Fibroblast of pulmonary artery (primary cell): ENCODE measurements around the gene AXIN1.

Source experiments
- DNase-seq: peaks from one replicate; pipeline ENCODE4 v3.0.0-alpha.2; 2010; ENCODE audit warnings: low read depth
- H3K4me3 ChIP-seq: replicated peaks from 2 replicates; pipeline ENCODE4 v1.5.1; 2011; ENCODE audit warnings: low read depth, mild to moderate bottlenecking, control low read depth, low read length, moderate library complexity
- CTCF ChIP-seq: IDR thresholded peaks from 2 replicates; pipeline ENCODE4 v1.5.1; 2011; ENCODE audit warnings: mild to moderate bottlenecking, control low read depth, low read length, inconsistent platforms; ENCODE audit errors: missing control alignments

The AXIN1 gene

DNA sequence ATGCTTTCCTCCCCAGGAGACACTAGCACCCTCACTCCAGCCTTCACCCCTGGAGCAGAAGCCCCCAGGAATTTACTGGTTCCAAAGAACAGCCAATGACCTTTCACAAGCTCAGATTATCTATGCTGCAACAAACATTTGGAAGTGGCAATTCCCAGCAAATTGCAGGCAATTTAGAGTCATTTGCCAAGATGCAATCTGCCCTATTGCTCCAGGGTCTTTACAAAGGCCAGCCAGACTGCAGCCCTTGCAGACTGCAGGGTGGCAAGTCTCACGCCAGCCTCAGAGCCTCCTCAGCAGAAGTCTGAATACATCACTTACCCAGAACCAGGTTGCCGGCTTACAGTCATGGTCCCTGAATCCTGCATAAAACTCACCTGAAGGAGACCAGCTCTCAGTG is 21.8 kb downstream of the AXIN1 start:
- DNase-seq = no peak
- no peak for TF ChIP-seq CTCF
- no peak overlapping the region for H3K4me3 ChIP-seq

DNA sequence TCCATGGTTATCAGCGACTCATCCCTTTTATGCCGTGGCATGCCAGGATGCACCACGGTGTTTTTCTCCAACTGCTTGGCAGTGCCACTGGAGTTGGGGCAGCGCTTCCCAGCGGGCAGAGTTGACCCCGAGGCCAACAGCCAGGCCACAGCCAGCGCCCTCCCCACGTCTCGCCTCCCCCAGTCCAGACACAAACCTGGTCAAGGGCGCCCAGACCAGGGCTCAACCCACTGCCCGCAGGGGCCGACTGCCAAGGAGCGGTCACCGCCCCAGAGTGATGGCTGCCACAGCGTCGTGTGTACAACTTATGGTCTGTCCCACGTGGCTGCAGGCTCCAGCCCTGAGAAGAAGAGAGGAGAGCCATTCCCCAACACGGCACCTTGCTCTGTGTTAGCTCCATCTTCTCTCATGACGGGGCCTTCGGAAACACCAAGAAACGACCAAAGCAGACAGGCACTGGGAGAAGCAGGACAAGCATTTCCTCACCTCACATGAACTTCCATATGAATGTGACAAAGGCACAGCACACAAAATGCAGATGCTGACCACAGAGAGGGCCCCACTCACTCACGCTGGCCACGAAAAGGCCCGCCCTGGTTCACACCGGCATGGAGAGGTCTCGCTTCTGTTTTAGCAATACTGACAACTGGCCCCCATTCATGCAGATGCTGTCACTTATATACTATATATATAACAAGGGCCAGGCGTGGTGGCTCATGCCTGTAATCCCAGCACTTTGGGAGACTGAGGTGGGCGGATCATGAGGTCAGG is 27.0 kb downstream of the AXIN1 start:
- no peak overlapping the region for H3K4me3 ChIP-seq
- DNase-seq = no peak
- no peak for TF ChIP-seq CTCF

DNA sequence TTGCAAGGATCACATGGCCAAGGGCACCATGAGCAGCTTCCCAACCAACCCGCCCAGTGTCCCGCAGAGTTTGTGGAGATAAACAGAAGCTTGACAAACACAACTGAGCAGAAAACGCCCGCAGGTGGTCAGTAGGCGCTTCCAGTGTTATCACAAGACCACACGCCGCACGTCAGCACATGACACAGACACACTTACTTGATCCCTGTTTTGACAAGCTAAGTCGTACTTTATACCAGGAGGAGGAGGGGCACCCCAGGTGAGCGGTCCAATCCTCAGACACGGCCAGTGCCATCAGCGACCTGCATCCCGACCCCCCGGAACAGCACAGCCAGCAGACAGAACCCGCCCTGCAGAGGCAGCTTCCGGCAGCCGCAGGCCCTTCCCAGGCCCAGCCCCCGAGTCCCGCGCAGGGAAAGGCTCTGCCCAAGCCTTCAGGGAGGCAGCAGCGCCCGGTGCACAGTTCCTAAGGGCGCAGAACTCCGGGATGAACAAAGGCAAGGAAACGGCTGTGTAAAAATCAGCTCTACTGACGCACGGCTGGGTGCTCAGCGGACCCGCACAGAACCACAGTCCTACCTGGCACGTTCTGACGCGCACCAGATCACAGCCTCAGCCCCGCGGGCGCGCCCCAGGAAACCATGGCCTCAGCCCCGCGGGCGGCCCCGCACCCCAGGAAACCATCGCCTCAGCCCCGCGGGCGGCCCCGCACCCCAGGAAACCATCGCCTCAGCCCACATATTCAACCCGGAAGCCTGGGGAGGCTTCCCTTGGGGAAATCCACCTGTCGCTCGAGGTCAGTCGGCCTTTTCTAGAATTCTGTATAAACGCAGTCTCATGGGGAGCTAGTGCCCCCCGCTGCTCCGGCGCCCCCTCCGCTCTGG is 27.8 kb downstream of the AXIN1 start:
- H3K4me3 ChIP-seq = no peak overlapping the region
- no peak for DNase-seq

GRCh38 chr16:324201-324450 is 28.4 kb downstream of the AXIN1 start:
- no peak overlapping the region for H3K4me3 ChIP-seq
- DNase-seq = no peak
- no peak for TF ChIP-seq CTCF

More for the DNA sequence above, 27.8 kb downstream of the AXIN1 start:
- no peak for TF ChIP-seq CTCF

DNA sequence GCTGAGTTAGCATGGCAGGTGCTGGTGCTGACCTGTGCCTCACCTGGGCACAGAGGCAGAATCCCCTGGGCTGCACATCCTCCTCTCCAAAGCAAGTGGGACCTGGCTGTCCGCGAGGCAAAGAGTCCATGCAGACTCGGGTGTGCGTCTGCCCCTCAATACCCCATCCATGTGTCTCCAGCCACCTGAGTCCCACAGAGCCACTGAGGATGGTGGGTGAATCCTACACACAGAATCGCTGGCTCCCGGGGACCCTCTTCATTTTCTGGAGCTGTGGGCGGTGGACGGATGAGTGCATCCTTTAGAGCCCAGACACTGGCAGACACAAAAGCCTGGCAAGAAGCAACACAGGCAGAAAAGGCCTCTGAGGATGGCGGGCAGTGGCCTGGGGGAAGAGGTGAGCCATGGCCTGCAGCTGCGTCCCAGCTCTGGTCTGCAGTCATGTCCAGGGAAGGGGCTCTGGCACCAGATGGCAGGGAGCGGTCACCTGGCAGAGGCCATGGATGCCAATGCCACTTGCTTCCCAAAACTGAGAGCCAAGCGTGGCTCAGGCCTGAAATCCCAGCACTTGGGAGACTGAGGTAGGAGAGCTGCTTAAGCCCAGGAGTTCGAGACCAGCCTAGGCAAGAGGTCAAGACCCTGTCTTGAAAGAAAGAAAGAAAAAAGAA is 29.9 kb downstream of the AXIN1 start:
- TF ChIP-seq CTCF = no peak
- DNase-seq = no peak
- no peak overlapping the region for H3K4me3 ChIP-seq

- no peak for DNase-seq
- no peak for TF ChIP-seq CTCF
- H3K4me3 ChIP-seq = no peak overlapping the region
These were observed 31.0 kb downstream of the AXIN1 start for GRCh38 chr16:321532-321931.
